HepG2 (cell line): ENCODE data around the gene COL9A2. TPM values are rescaled to one million over a fixed set of nuclear protein-coding genes. Genes with fewer than 3 reads are reported as not detected.
"Not testable (repeated sequence)": the region's sequence is repeated elsewhere in the genome, so short reads cannot be mapped to it uniquely, and the experiment has no call there.

Source experiments
- ATAC-seq: fragments of 200-7000 bp; cut with Tn5 transposase; 3 replicates; pipeline ENCODE4 v1.9.1; 2020; ENCODE audit warnings: mild to moderate bottlenecking, moderate library complexity
- BruUV-seq: library from RNA; stranded (reverse); fragments of 400-500 nt; replicated peaks from 2 replicates; lab custom pipeline; 2021; lab: Mats Ljungman, UMichigan
- CTCF ChIA-PET: fragments of 300-600 bp; formaldehyde crosslinking; extraction: SDS; loops from one replicate; lab custom pipeline; 2021; ENCODE audit warnings: low total read pairs, inconsistent platforms, low intra/inter-chr PET ratio; lab: Yijun Ruan, JAX
- POLR2A ChIA-PET: fragments of 350-600 bp; sonication (Branson Sonifier 250); formaldehyde crosslinking; loops from one replicate; lab custom pipeline; 2020; ENCODE audit warnings: antibody characterized with exemption, inconsistent platforms; lab: Yijun Ruan, JAX
- DNase-seq: peaks from one replicate; pipeline ENCODE4 v3.0.0-alpha.2; 2015; ENCODE audit warnings: low spot score
- FAIRE-seq: peaks from 3 replicates; lab custom pipeline; 2011; peaks lifted over from hg19 to GRCh38; lab: Jason Lieb, UNC
- H2AFZ ChIP-seq: one replicate; pipeline ENCODE4 v1.6.1; 2011; ENCODE audit warnings: low read length, inconsistent platforms
- H3K27ac ChIP-seq: fragments of 300-600 bp; 3 replicates; pipeline ENCODE4 v1.8.0; 2011; ENCODE audit warnings: mixed run types, mild to moderate bottlenecking, mixed read lengths, low read length, inconsistent platforms; ENCODE audit not compliant: insufficient read depth; ENCODE audit errors: extremely low read length
- H3K27me3 ChIP-seq, 2 experiments: fragments of 200-600 bp in 1 of 2; 2 replicates in 1 of 2; 3 replicates in 1 of 2; pipeline versions ENCODE4 v1.6.0 to v1.8.0; 2011; ENCODE audit warnings: low read length in 2 of 2, mild to moderate bottlenecking in 2 of 2, moderate library complexity in 2 of 2, inconsistent platforms in 1 of 2; ENCODE audit not compliant: insufficient read depth in 2 of 2, control insufficient read depth in 1 of 2
- H3K36me3 ChIP-seq, 2 experiments: fragments of 200-600 bp in 1 of 2; replicated peaks in 1 of 2; 2 replicates in 1 of 2; 3 replicates in 1 of 2; pipeline versions ENCODE4 v1.5.1 to v1.8.0; 2011; ENCODE audit warnings: low read length in 2 of 2, inconsistent platforms in 1 of 2; ENCODE audit not compliant: insufficient read depth in 2 of 2, control insufficient read depth in 1 of 2
- H3K4me1 ChIP-seq: 2 replicates; pipeline ENCODE4 v1.5.1; 2012; ENCODE audit warnings: low read length, inconsistent platforms; ENCODE audit not compliant: insufficient read depth
- H3K4me2 ChIP-seq: 2 replicates; pipeline ENCODE4 v1.6.0; 2011; ENCODE audit warnings: low read depth, low read length, inconsistent platforms
- H3K4me3 ChIP-seq, 3 experiments: fragments of 200-600 bp in 1 of 3; sonication (generic), shearing (Covaris generic) in 1 of 3; replicated peaks in 1 of 3; 2 replicates each; pipeline ENCODE4 v1.5.1; 2011 to 2016; ENCODE audit warnings: low read length in 3 of 3, inconsistent platforms in 2 of 3, low read depth in 2 of 3, mild to moderate bottlenecking in 2 of 3, control low read depth in 1 of 3, mixed read lengths in 1 of 3; ENCODE audit not compliant: insufficient read depth in 1 of 3
- H3K79me2 ChIP-seq: one replicate; pipeline ENCODE4 v1.6.1; 2011; ENCODE audit warnings: low read length, inconsistent platforms; ENCODE audit not compliant: insufficient read depth
- H3K9ac ChIP-seq: 2 replicates; pipeline ENCODE4 v1.6.0; 2011; ENCODE audit warnings: mild to moderate bottlenecking, low read depth, low read length, inconsistent platforms; ENCODE audit not compliant: insufficient read depth
- H3K9me3 ChIP-seq: 2 replicates; pipeline ENCODE4 v1.5.1; 2012; ENCODE audit warnings: mild to moderate bottlenecking, low read length
- H4K20me1 ChIP-seq: 2 replicates; pipeline ENCODE4 v1.6.0; 2011; ENCODE audit warnings: inconsistent platforms, mild to moderate bottlenecking, low read length, moderate library complexity; ENCODE audit not compliant: insufficient read depth
- ERF ChIP-seq: IDR thresholded peaks from 2 replicates; pipeline ENCODE4 v1.6.1; 2018; ENCODE audit warnings: missing biosample characterization, missing genetic modification reagents
- HMG20A ChIP-seq: IDR thresholded peaks from 2 replicates; pipeline ENCODE4 v1.6.1; 2016; ENCODE audit warnings: borderline replicate concordance
- ZBTB3 ChIP-seq: sonication (generic); formaldehyde crosslinking; IDR thresholded peaks from 2 replicates; pipeline ENCODE4 v1.4.0; 2020; ENCODE audit warnings: low read depth, mild to moderate bottlenecking, moderate library complexity, missing genetic modification reagents, borderline replicate concordance
- ZNF121 ChIP-seq: sonication (generic); formaldehyde crosslinking; IDR thresholded peaks from 2 replicates; pipeline ENCODE4 v1.5.0; 2020; ENCODE audit warnings: mild to moderate bottlenecking, missing genetic modification reagents
- ZNF136 ChIP-seq: sonication (generic); formaldehyde crosslinking; IDR thresholded peaks from 2 replicates; pipeline ENCODE4 v1.8.1; 2022; ENCODE audit warnings: low read depth, mild to moderate bottlenecking, moderate library complexity, missing genetic modification reagents
- ZNF382 ChIP-seq: sonication (generic); formaldehyde crosslinking; IDR thresholded peaks from 2 replicates; pipeline ENCODE4 v1.5.0; 2020; ENCODE audit warnings: missing genetic modification reagents, mild to moderate bottlenecking, borderline replicate concordance
- WGBS: methylation state at CpG from one replicate; pipeline ENCODE4 v1.1.6; 2017; ENCODE audit warnings: low lambda C conversion rate; 5-methylcytosine and 5-hydroxymethylcytosine counted together
- in situ Hi-C: cut with HindIII; loops from 2 replicates; pipeline ENCODE4 v1.10.0; 2017; ENCODE audit warnings: low pct_unique_long_range_greater_than_20kb; ENCODE audit not compliant: extremely low pct_ligation_motif_present
- intact Hi-C: fragments of 100-400 bp; cut with micrococcal nuclease; formaldehyde crosslinking; loops from one replicate; pipeline ENCODE4 v1.10.0; 2022; ENCODE audit not compliant: unreplicated experiment
- polyA plus RNA-seq, 8 experiments: library from polyadenylated mRNA; depleted of rRNA in 3 of 8; stranded (reverse) in 7 of 8; unstranded in 1 of 8; fragments of >200 nt; fragmentation: Illumina TruSeq in 4 of 8; extraction: Trizol in 4 of 8; gene quantifications; 2 replicates each; pipeline versions ENCODE4 v1.2.1 to v1.2.3, GENCODE V29; 2011 to 2016; ENCODE audit warnings: low read depth in 4 of 8, missing spikeins in 1 of 8, mixed read lengths in 1 of 8; ENCODE audit not compliant: insufficient read depth in 1 of 8
- total RNA-seq, 5 experiments: library from RNA; depleted of rRNA; stranded (reverse); fragments of >200 nt; fragmentation: Illumina TruSeq; extraction: Trizol; gene quantifications; 2 replicates each; pipeline ENCODE4 v1.2.3, GENCODE V29; 2016; ENCODE audit warnings: low read depth in 1 of 5
- TF ChIP-seq, protein P1 (sequence below): sonication (generic); formaldehyde crosslinking; IDR thresholded peaks from 2 replicates; pipeline ENCODE4 v1.4.0; 2020; ENCODE audit warnings: missing genetic modification reagents, low read depth, mild to moderate bottlenecking, borderline replicate concordance
- TF ChIP-seq, protein P2 (sequence below): sonication (generic); formaldehyde crosslinking; IDR thresholded peaks from 2 replicates; pipeline ENCODE4 v1.5.0; 2020; ENCODE audit warnings: mild to moderate bottlenecking, missing genetic modification reagents

The COL9A2 gene
- total and polyA plus RNA-seq, 2 of the 13 experiments (the other 11 are each of a cell fraction or from before 2014, with no cell fraction given), result 20.2 to 26.9 TPM

DNA sequence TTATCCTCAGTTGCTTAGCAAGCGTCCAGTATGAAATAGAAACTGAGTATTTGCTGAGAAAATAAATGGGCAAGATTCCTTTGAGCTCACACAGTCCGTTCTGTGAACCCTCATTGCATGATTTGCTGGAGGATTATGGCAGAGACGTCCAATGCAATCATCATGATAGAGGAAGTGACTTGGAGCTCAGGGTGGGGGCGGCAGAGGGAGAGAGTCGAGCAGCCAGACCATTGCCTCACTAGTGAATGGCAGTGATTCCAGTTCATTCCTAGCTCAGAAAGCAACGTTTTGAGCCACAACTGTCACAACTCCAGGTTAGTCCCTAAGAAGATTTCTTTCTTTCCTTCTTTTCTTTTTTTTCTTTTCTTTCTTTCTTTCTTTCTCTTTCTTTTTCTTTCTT is 27.5 kb upstream of the COL9A2 start (continued):
- TF ChIP-seq, protein P1, sequence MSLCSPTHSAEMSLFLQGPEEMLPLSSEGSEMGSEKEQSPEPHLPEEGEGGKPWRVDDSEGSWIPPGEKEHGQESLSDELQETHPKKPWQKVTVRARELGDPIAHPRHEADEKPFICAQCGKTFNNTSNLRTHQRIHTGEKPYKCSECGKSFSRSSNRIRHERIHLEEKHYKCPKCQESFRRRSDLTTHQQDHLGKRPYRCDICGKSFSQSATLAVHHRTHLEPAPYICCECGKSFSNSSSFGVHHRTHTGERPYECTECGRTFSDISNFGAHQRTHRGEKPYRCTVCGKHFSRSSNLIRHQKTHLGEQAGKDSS (CRISPR knock-in tag), result no peak
- no peak for TF ChIP-seq ZBTB3 (CRISPR knock-in tag)
- TF ChIP-seq ZNF136 (CRISPR knock-in tag), result no peak
- TF ChIP-seq ZNF121 (CRISPR knock-in tag), result peak; percentile 18; the same call in 1 of the 2 replicates
- no peak for TF ChIP-seq ZNF382 (CRISPR knock-in tag)
- TF ChIP-seq HMG20A, result no peak
- TF ChIP-seq, all 625 proteins: peak for 11

DNA sequence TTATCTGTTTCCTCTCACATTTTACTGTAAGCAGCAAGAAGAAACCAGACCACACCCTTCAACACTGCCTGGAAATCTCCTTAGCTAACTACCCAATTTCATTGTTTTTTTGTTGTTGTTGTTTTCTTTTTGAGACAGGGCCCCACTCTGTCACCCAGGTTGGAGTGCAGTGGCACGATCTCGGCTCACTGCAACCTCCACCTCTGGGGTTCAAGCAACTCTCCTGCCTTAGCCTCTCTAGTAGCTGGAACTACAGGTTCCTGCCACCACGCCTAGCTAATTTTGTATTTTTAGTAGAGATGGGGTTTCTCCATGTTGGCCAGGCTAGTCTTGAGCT is 25.3 kb upstream of the COL9A2 start:
- intact Hi-C loops, H3K79me2 ChIP-seq, FAIRE-seq, DNase-seq, H3K9me3 ChIP-seq, H3K27ac ChIP-seq, BruUV-seq, H4K20me1 ChIP-seq, CTCF ChIA-PET, H3K36me3 ChIP-seq, ATAC-seq, in situ Hi-C loops, H3K27me3 ChIP-seq, H3K4me3 ChIP-seq, H3K9ac ChIP-seq: not testable (repeated sequence)
- Histone ChIP-seq H3K4me1 (peaks cover 60% of the 10 kb centered on the region), H3K4me2 (peak overlapping the region; percentile 58), H2AFZ (peak overlapping the region; percentile 48)
- WGBS, result 39% methylated on average over 3 of the region's 3 CpGs
- TF ChIP-seq, protein P2, sequence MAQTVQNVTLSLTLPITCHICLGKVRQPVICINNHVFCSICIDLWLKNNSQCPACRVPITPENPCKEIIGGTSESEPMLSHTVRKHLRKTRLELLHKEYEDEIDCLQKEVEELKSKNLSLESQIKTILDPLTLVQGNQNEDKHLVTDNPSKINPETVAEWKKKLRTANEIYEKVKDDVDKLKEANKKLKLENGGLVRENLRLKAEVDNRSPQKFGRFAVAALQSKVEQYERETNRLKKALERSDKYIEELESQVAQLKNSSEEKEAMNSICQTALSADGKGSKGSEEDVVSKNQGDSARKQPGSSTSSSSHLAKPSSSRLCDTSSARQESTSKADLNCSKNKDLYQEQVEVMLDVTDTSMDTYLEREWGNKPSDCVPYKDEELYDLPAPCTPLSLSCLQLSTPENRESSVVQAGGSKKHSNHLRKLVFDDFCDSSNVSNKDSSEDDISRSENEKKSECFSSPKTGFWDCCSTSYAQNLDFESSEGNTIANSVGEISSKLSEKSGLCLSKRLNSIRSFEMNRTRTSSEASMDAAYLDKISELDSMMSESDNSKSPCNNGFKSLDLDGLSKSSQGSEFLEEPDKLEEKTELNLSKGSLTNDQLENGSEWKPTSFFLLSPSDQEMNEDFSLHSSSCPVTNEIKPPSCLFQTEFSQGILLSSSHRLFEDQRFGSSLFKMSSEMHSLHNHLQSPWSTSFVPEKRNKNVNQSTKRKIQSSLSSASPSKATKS (CRISPR knock-in tag), result 0 out of 2 replicates have a peak, but pooled peaks have one; percentile 43
- 0 out of 2 replicates have a peak, but pooled peaks have one; percentile 19 for TF ChIP-seq ERF
- POLR2A ChIA-PET, result interaction anchor here (1.7 to 1.8 kb wide), 2 partner anchors 31 to 42 kb away, joined by 5 to 7 read pairs; partner anchors contain the start of gene SMAP2
